Measurements from ENCODE around the gene RPP40.

The RPP40 gene

DNA sequence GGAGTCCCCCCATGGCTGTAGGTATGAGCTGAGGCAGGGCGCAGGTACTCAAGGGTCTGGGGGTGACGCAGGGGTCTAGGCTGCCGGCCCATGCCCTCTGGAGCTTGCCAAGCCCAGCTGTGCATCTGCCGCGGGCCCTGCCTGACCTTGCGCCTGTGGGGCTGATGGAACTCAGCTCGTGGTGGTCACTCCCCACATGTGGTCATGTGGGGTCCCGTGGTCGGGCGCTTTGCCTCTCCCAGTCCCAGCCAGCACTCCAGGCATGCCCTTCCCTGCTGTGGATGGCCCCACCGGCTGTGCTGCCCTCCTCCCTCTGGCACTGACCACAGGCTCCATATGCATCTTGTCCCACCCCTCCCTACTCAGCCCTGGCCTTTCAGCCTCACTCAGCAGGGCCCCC is 57.3 kb downstream of the RPP40 start:
- H3K9ac ChIP-seq (ENCODE audit: low read length) = no peak overlapping the region
- no peaks in the 10 kb centered on the region for H3K27me3 ChIP-seq (ENCODE audit: control insufficient read depth, insufficient read depth, low read length)
- H3K9me3 ChIP-seq (ENCODE audit: control insufficient read depth, low read length) = no peaks in the 10 kb centered on the region
- no peaks in the 10 kb centered on the region for H3K36me3 ChIP-seq (ENCODE audit: control insufficient read depth, insufficient read depth, low read length)
- no peak overlapping the region for H3K4me3 ChIP-seq (ENCODE audit: low read length)
- peaks cover 10% of the 10 kb centered on the region for H3K4me1 ChIP-seq (ENCODE audit: control insufficient read depth, insufficient read depth, low read length)
